DMS 273 (cell line): Measurements from ENCODE around the gene CCNQ.

Experiments used
- DNase-seq: peaks from one replicate; lab custom pipeline; 2025; ENCODE audit not compliant: unreplicated experiment; lab: John Stamatoyannopoulos, UW

CCNQ gene

GRCh38 chrX:153598541-153599191 lies at the start of gene CCNQ:
Gene CCNQ (minus strand): TSS chrX:153599139. CDS start chrX:153599073, 66 bp downstream.
- peak; percentile 59 for DNase-seq

GRCh38 chrX:153647461-153648357 lies 48.8 kb upstream of the CCNQ start:
- DNase-seq, result no peak

GRCh38 chrX:153646620-153647373 lies 47.9 kb upstream of the CCNQ start, which contains the start of gene DUSP9:
Gene DUSP9 (plus strand): TSS chrX:153647203. CDS start chrX:153647954, 751 bp downstream.
- peak; percentile 79 for DNase-seq

- DNase-seq, result no peak
These were observed 47.1 kb upstream of the CCNQ start for GRCh38 chrX:153645921-153646488.

- no peak for DNase-seq
These were observed 46.2 kb upstream of the CCNQ start for GRCh38 chrX:153645151-153645550.

GRCh38 chrX:153644356-153645125 lies 45.6 kb upstream of the CCNQ start:
- DNase-seq, result peak; percentile 52

- DNase-seq, result peak; percentile 69
These were observed 44.8 kb upstream of the CCNQ start for GRCh38 chrX:153643431-153644351.

GRCh38 chrX:153642655-153643430 lies 43.9 kb upstream of the CCNQ start:
- peak; percentile 45 for DNase-seq

- DNase-seq, result peak; percentile 64
These were observed 43.2 kb upstream of the CCNQ start for GRCh38 chrX:153642051-153642654.

- no peak for DNase-seq
These were observed 42.7 kb upstream of the CCNQ start for GRCh38 chrX:153641627-153642026.

- DNase-seq, result no peak
These were observed 42.0 kb upstream of the CCNQ start for GRCh38 chrX:153640736-153641575.

GRCh38 chrX:153640045-153640686 lies 41.2 kb upstream of the CCNQ start:
- peak; percentile 83 for DNase-seq

- peak; percentile 70 for DNase-seq
These were observed 40.5 kb upstream of the CCNQ start for GRCh38 chrX:153639177-153640044.

- DNase-seq, result no peak
These were observed 39.7 kb upstream of the CCNQ start for GRCh38 chrX:153638436-153639176.

GRCh38 chrX:153638041-153638371 lies 39.1 kb upstream of the CCNQ start:
- no peak for DNase-seq
